SH-SY5Y (cell line): ENCODE measurements around the gene TMSB4X.

Source experiments
- GATA2 ChIP-seq: IDR thresholded peaks from 2 replicates; pipeline ENCODE4 v1.6.1; 2011; ENCODE audit warnings: mild to moderate bottlenecking, low read depth, low read length
- GATA3 ChIP-seq: IDR thresholded peaks from 2 replicates; pipeline ENCODE4 v1.6.1; 2011; ENCODE audit warnings: low read depth, mild to moderate bottlenecking, low read length, moderate library complexity

GRCh38 chrX:13014111-13015096, 39.5 kb downstream of the TMSB4X start:
- TF ChIP-seq GATA3 = no peak
- no peak for TF ChIP-seq GATA2
